ENCODE data around the gene MSMP.

GRCh38 chr9:35791297-35791921 lies 37.3 kb upstream of the MSMP start, which contains the start of gene NPR2:
- no peak for TF ChIP-seq POLR2AphosphoS5 (IDR thresholded peaks at IDR 0.05)
- TF ChIP-seq CTCF (IDR thresholded peaks at IDR 0.05), result no peak
